DOHH2 (cell line): ENCODE measurements around the gene RRAGA.

ENCODE experiments used
- H3F3A ChIP-seq: fragments of 200-600 bp; sonication (generic), shearing (Covaris generic); 2 replicates; pipeline ENCODE4 v1.6.0; 2016; ENCODE audit warnings: antibody characterized with exemption, mild to moderate bottlenecking; ENCODE audit not compliant: control insufficient read depth, insufficient read depth
- H3K27ac ChIP-seq: fragments of 200-600 bp; sonication (generic); 2 replicates; pipeline ENCODE4 v1.5.1; 2014; ENCODE audit warnings: low read depth, mild to moderate bottlenecking, low read length, moderate library complexity
- H3K27me3 ChIP-seq: fragments of 200-600 bp; sonication (generic); 2 replicates; pipeline ENCODE4 v1.6.1; 2014; ENCODE audit warnings: mild to moderate bottlenecking, low read length, mixed read lengths; ENCODE audit not compliant: control insufficient read depth
- H3K36me3 ChIP-seq: fragments of 200-600 bp; sonication (generic); 2 replicates; pipeline ENCODE4 v1.6.1; 2014; ENCODE audit warnings: mild to moderate bottlenecking, low read length, moderate library complexity, mixed read lengths; ENCODE audit not compliant: control insufficient read depth
- H3K4me1 ChIP-seq: fragments of 200-600 bp; sonication (generic); 2 replicates; pipeline ENCODE4 v1.6.1; 2014; ENCODE audit warnings: mild to moderate bottlenecking, low read length, mixed read lengths; ENCODE audit not compliant: control insufficient read depth
- H3K4me2 ChIP-seq: fragments of 200-600 bp; sonication (generic); 2 replicates; pipeline ENCODE4 v1.6.0; 2014; ENCODE audit warnings: mild to moderate bottlenecking, low read length, moderate library complexity
- H3K4me3 ChIP-seq: fragments of 200-600 bp; sonication (generic); 2 replicates; pipeline ENCODE4 v1.5.1; 2014; ENCODE audit warnings: mild to moderate bottlenecking, low read length, mixed read lengths
- H3K79me2 ChIP-seq: fragments of 200-600 bp; sonication (generic); 2 replicates; pipeline ENCODE4 v1.6.1; 2014; ENCODE audit warnings: mild to moderate bottlenecking, low read length, mixed read lengths; ENCODE audit not compliant: control insufficient read depth
- H3K9me2 ChIP-seq: fragments of 200-600 bp; sonication (generic); replicated peaks from 2 replicates; pipeline ENCODE4 v1.6.1; 2014; ENCODE audit warnings: mild to moderate bottlenecking, low read length, mixed read lengths; ENCODE audit not compliant: control insufficient read depth
- H3K9me3 ChIP-seq: fragments of 200-600 bp; sonication (generic); 2 replicates; pipeline ENCODE4 v1.6.1; 2014; ENCODE audit warnings: antibody characterized with exemption, low read length, mixed read lengths; ENCODE audit not compliant: control insufficient read depth, insufficient read depth
- H4K20me1 ChIP-seq: fragments of 200-600 bp; sonication (generic); 2 replicates; pipeline ENCODE4 v1.6.0; 2014; ENCODE audit warnings: low read depth, mild to moderate bottlenecking, antibody characterized with exemption, low read length, moderate library complexity; ENCODE audit not compliant: control insufficient read depth, insufficient read depth
- CTCF ChIP-seq: fragments of 200-600 bp; sonication (generic); IDR thresholded peaks from one replicate; pipeline ENCODE4 v1.5.1; 2014; ENCODE audit warnings: antibody characterized with exemption, mild to moderate bottlenecking, low read depth, low read length; ENCODE audit not compliant: poor library complexity, severe bottlenecking
- EZH2phosphoT487 ChIP-seq: fragments of 200-600 bp; sonication (generic); IDR thresholded peaks from 2 replicates; pipeline ENCODE4 v1.6.1; 2017; ENCODE audit warnings: borderline replicate concordance, mild to moderate bottlenecking, antibody characterized with exemption, low read length, moderate library complexity, mixed read lengths

The RRAGA gene

GRCh38 chr9:19033015-19033414 lies 16.2 kb upstream of the RRAGA start, which contains the start of gene SAXO1:
Gene SAXO1, minus strand, starts transcription at chr9:19033209. Its CDS starts 301 bp downstream, at chr9:19032908.
- Histone ChIP-seq H3K36me3 (no peaks in the 10 kb centered on the region), H3K9me3 (no peaks in the 10 kb centered on the region), H3K4me1 (no peaks in the 10 kb centered on the region), H4K20me1 (no peaks in the 10 kb centered on the region), H3K79me2 (no peaks in the 10 kb centered on the region), H3K4me3 (no peak within 1 kb of the TSS), H3F3A (no peaks in the 10 kb centered on the region), H3K27me3 (peaks cover 2% of the 10 kb centered on the region; the same call in 1 of the 2 replicates), H3K4me2 (no peak within 1 kb of the TSS), H3K27ac (no peak within 1 kb of the TSS), H3K9me2 (no peaks in the 10 kb centered on the region)
- TF ChIP-seq EZH2phosphoT487 (no peak), CTCF (no peak)

GRCh38 chr9:19036611-19037010 lies 12.6 kb upstream of the RRAGA start:
- no peaks in the 10 kb centered on the region for H3K9me3 ChIP-seq
- no peaks in the 10 kb centered on the region for H3K4me1 ChIP-seq
- TF ChIP-seq CTCF, result peak; percentile 23
- no peak for TF ChIP-seq EZH2phosphoT487
- H3K27me3 ChIP-seq, result no peaks in the 10 kb centered on the region
- H3K4me3 ChIP-seq, result no peak overlapping the region
- no peaks in the 10 kb centered on the region for H3K79me2 ChIP-seq
- no peaks in the 10 kb centered on the region for H3K36me3 ChIP-seq
- no peaks in the 10 kb centered on the region for H3K9me2 ChIP-seq
- no peak overlapping the region for H3K4me2 ChIP-seq
- H3K27ac ChIP-seq, result no peak overlapping the region
- no peaks in the 10 kb centered on the region for H4K20me1 ChIP-seq
- no peaks in the 10 kb centered on the region for H3F3A ChIP-seq

- TF ChIP-seq EZH2phosphoT487 (no peak), CTCF (no peak)
- H3K9me3 ChIP-seq, result no peaks in the 10 kb centered on the region
- H3K4me1 ChIP-seq, result peaks cover 35% of the 10 kb centered on the region
- no peaks in the 10 kb centered on the region for H3K9me2 ChIP-seq
- H3K4me3 ChIP-seq, result peak overlapping the region; percentile 100
- H3K27me3 ChIP-seq, result no peaks in the 10 kb centered on the region
- H3K27ac ChIP-seq, result peak overlapping the region; percentile 85
- peaks cover 26% of the 10 kb centered on the region for H3F3A ChIP-seq
- H3K79me2 ChIP-seq, result peaks cover 31% of the 10 kb centered on the region
- H3K4me2 ChIP-seq, result peak overlapping the region; percentile 98
- peaks cover 25% of the 10 kb centered on the region for H3K36me3 ChIP-seq
- no peaks in the 10 kb centered on the region; the same call in 1 of the 2 replicates for H4K20me1 ChIP-seq
Observed at GRCh38 chr9:19049917-19050636, 850 bp downstream of the RRAGA start.
